ENCODE measurements around the gene TEKTIP1.

Gene TEKTIP1

GRCh38 chr19:3570606-3571011, 31.6 kb downstream of the TEKTIP1 start:
- TF ChIP-seq CTCF (conservative IDR thresholded peaks at IDR 0.05; ENCODE audit: low read depth, low read length): no peak
- DNase-seq (ENCODE audit: low read depth): no peak
- H3K4me3 ChIP-seq (ENCODE audit: low read length): no peak overlapping the region

- no peak for TF ChIP-seq CTCF (conservative IDR thresholded peaks at IDR 0.05; ENCODE audit: low read depth, low read length)
- DNase-seq (ENCODE audit: low read depth): peak; percentile 99
- H3K4me3 ChIP-seq (ENCODE audit: low read length): peak overlapping the region; percentile 67
These were observed 33.3 kb downstream of the TEKTIP1 start for GRCh38 chr19:3572132-3572854.

- peak within 1 kb of the TSS; percentile 88 for H3K4me3 ChIP-seq (ENCODE audit: low read length)
- no peak for DNase-seq (ENCODE audit: low read depth)
- no peak for TF ChIP-seq CTCF (conservative IDR thresholded peaks at IDR 0.05; ENCODE audit: low read depth, low read length)
These were observed 33.8 kb downstream of the TEKTIP1 start, which contains the start of gene HMG20B for GRCh38 chr19:3572855-3573161. Gene HMG20B (plus strand): TSS chr19:3572944. CDS start chr19:3573310, 366 bp downstream.

- no peak for DNase-seq (ENCODE audit: low read depth)
- TF ChIP-seq CTCF (conservative IDR thresholded peaks at IDR 0.05; ENCODE audit: low read depth, low read length): no peak
- peak overlapping the region; percentile 88 for H3K4me3 ChIP-seq (ENCODE audit: low read length)
These were observed 34.3 kb downstream of the TEKTIP1 start for GRCh38 chr19:3573162-3573857.

- peak overlapping the region; percentile 88 for H3K4me3 ChIP-seq (ENCODE audit: low read length)
- DNase-seq (ENCODE audit: low read depth): peak; percentile 78
- no peak for TF ChIP-seq CTCF (conservative IDR thresholded peaks at IDR 0.05; ENCODE audit: low read depth, low read length)
These were observed 35.1 kb downstream of the TEKTIP1 start for GRCh38 chr19:3573858-3574637.

GRCh38 chr19:3575260-3575741, 36.3 kb downstream of the TEKTIP1 start:
- no peak overlapping the region for H3K4me3 ChIP-seq (ENCODE audit: low read length)
- TF ChIP-seq CTCF (conservative IDR thresholded peaks at IDR 0.05; ENCODE audit: low read depth, low read length): peak; percentile 41
- no peak for DNase-seq (ENCODE audit: low read depth)

All from retinal pigment epithelial cell (primary cell).